NCI-H1105 (cell line): ENCODE results near the gene AQP7.
"Not testable (repeated sequence)": the region's sequence is repeated elsewhere in the genome, so short reads cannot be mapped to it uniquely, and the experiment has no call there.

Experiments used
- DNase-seq: peaks from one replicate; lab custom pipeline; 2025; lab: John Stamatoyannopoulos, UW

The AQP7 gene

DNA sequence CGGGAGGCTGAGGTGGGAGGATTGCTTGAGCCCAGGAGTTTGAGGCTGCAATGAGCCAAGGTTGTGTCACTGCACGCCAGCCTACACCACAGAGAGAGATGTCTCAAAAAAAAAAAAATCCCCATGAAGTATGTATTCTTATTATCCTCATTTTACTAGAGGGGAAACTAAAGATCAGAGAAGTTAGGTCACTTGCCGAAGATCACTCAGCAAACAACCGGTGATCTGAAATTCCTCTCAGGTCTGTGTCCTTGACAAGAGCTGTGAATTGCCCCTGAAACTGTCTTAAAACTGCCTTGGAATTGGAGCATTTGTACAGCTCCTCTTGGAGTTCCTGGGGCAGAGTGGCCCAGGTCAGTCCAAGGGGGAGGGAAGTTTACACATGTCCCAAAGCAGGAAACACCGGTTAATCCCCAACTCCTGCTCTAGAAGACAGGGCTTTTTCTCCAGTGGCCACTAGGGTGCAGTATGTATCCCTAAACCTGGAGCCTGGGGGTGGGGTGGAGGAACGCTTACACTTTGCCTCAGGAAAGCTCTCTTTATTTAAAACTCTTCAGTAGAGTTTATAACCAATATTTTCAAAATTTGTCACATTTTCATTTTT is 27.6 kb downstream of the AQP7 start:
- DNase-seq, result peak; percentile 41

DNA sequence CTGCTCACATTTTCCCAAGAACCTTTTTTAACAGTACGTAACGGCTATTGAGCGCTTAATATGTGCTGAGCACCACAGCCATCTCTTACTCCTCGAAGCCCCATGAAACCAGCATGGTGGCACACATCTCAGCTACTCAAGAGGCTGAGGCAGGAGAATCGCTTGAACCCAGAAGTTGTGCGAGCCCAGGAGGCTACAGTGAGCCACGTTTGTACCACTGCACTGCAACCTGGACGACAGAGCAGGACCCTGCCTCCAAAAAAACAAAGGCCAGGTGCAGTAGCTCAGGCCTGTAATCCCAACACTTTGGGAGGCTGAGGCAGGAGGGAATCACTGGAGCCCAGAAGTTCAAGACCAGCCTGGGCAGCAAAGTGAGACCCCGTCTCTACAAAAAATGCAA is 28.2 kb downstream of the AQP7 start:
- no peak for DNase-seq

DNA sequence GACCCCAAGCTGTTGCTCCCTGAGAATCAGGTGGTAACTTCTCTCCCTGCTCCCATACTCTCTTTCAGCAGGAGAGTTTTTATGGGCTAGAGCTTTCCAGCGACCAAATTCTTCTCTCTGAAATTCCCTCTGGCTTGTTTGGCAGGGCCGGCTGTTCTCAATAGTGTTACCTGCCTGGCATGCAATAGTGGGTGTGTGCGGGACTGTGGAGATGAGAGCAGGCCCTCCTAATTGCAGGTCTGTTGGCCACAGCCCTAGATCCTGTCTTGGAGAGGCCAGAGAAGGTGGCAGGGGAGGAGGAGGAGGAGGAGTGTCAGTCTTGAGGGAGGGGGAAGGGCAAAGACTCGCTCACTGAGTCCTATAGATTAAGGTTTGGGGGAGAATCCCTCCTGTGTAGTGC is 29.5 kb downstream of the AQP7 start:
- DNase-seq, result no peak

DNA sequence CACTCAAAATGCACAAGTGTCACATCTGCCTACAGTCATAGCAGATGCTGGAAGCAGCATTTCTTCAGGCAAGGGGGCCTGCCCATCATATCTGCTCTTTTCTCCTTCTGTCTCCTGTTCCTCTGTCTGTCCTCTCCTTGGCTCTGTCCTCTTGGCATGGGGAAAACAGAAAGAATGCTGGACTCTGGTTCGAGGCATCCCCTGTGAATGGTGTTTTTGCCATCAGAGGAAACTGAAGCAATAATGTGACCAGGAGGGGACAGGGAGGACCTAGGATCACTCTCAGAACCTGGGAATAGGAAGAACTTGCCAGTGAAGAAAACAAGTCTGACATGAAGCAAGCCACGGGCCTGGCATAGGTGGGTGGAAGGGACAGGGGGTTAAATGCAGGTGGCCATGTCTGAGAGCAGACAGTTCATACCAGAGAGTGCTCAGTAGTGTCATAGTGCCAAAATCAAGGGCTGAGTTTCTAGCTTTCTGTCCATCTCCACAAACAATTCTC is 35.3 kb downstream of the AQP7 start:
- no peak for DNase-seq

DNA sequence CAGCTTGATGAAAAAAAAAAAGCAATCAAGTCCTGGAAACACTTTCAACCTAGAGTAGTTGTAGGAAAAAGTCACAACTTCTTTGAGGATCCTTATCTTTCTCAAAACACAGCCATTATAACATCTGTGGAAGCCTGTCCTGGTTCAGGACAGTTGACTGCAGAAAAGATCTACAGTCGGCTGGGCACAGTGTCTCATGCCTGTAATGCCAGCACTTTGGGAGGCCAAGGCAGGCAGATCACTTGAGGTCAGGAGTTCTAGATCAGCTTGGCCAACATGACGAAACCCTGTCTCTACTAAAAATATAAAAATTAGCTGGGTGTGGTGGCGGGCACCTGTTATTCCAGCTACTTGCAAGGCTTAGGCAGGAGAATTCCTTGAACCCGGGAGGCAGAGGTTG is 37.6 kb downstream of the AQP7 start:
- DNase-seq, result not testable (repeated sequence)

DNA sequence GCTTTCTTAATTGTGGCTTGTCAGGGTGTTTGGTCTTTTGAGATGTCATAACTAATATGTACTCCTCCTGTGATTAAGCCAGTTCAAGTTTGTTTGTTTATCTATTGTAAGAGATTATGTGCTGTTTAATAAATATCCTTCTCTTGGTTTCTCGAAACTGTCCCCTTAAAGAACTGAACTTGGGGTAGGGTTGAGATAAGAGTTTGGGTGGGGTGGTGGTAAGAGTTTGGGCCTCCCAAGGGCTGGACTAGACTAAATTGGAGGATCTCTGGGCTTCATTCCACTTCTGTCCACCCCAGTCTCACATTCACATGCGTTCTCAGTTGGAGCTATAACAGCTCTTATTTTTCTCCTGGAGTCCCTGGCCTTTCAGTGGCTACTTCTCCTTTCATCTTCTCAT is 38.2 kb downstream of the AQP7 start:
- DNase-seq, result no peak

DNA sequence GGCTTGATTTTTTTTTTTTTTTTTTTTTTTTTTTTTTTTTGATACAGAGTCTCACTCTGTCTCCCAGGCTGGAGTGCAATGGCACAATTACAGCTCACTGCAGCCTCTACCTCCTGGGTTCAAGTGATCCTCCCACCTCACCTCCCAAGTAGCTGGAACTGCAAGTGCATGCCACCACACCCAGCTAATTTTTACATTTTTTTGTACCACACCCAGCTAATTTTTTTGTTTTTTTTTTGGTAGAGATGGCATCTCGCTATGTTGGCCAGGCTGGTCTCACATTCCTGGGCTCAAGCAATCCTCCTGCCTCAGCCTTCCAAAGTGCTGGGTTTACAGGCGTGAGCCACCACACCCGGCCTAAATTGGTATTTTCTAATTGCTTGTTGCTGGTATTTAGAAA is 43.7 kb downstream of the AQP7 start:
- DNase-seq, result not testable (repeated sequence)

DNA sequence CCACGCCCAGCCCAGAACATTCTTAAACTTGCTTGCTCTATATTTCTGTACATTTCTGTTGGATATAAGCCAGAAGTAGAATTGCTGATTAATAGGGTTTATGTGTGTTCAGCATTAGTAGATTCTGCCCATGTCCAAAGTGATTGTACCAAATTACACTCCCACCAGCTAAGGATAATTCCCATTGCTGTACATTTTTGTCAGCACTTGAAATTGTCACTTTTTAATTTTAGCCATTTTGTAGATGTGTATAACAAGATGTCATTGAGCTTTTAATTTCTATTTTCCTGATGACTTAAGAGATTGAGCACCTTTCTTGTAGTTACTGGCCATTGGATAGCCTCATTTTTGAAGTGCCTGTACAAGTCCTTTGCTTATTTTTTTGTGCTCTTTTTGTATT is 46.4 kb downstream of the AQP7 start:
- DNase-seq, result no peak

DNA sequence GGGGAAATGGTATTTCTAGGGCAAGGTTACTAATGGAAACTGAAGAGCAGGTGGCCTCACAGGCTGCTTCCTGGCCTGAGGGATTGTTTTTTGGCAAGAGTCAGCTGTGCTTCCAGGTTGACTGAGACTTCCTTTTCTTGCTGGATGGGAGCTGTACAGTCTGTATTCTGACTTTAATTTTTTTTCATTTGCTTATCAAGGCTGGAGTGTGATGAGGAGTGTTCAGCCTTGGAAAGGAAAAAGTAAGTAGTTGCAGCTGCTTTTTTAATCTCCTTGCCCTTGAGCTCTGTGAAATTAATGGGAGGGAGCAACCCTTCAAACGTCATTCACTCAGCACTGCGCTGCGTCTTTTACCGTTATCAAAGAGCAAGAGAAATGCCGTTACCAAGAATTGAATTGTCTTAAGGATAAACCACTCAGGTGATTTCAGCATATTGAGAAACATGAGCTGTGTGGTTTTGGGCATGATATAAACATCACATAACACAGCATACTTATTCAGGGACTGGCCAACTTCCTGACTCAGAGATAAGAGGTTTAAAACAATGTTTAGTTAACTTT is 47.6 kb downstream of the AQP7 start:
- no peak for DNase-seq

DNA sequence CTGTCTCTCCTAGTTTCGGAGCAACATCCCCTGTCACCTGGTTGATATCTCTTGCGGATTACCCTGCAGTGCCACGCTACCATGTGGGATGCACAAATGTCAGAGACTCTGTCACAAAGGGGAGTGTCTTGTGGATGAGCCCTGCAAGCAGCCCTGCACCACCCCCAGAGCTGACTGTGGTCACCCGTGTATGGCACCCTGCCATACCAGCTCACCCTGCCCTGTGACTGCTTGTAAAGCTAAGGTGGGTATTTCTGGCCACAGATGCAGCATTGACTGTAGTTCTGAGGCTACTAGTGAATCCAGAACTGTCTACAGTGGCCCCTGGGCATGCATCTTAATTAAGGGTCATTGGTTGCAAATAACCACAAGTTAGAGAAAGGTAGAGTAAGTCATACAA is 50.8 kb downstream of the AQP7 start:
- no peak for DNase-seq

DNA sequence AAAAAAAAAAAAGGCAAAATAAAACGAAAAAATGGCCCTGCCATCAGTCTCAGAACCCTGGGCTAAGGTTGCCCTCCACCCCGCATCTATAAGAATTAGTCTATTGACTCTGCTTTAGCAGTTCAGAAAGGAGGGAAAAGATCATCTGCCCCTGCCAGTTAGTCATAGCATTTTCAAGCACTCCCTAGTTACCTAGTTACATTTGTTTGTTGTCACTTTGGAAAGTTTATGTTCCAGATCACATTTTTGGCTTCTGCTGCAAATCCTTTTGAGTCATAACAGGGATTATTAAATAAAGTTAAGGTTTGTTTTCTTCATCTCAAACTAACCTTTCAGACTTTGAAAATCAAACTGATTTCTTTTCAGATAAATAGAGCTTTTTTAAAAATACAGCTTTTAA is 52.1 kb downstream of the AQP7 start:
- no peak for DNase-seq

DNA sequence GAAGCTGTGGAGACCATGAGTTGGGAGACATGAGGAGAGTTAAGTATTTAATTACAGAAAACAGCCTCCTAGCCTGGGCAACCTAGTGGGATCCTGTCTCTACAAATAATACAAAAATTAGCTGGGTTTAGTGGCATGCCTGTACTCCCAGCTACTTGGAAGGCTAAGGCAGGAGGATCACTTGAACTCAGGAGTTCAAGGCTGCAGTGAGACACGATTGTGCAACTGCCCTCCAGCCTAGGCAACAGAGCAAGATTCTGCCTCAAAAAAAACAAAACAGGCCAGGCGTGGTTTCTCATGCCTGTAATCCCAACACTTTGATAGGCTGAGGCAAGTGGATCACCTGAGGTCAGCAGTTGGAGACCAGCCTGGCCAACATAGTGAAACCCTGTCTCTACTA is 52.6 kb downstream of the AQP7 start:
- no peak for DNase-seq

DNA sequence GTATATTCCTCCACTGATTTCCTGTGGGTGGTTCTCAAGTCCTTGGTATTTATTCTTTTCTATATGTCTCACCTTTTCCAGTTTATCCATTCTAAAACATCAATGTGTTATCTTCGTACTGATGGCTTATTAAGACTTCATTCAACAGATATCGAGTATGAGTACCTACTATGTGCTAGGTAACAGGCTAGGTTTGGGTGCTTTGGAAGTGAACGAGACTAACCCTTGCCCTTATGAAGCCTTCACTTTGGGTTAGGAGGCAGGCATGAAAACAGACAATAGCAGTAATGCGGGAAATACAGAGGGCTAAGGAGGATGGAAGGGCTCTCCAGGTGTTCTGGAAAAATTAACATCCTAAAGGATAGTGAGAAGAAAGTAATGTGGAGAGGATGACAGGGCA is 53.4 kb downstream of the AQP7 start:
- DNase-seq, result no peak

DNA sequence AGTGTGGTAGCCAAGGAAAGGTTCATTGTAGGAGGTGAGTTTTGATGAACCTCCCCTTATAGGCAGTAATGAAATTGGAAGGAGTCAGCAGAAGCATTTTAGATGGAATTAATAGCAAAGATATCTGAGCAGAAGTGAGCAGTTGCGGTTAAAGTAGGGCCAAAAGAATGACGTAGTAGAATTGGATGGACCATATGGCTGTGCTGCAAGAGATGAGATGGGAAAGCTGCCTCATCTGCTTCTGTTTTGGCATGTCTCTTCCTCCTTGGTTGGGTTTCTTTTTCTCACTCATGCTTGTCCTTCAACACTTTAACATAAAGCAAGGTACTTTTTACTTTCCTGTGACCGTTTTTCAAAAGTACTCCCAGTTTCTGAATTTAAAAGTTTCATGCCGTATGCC is 55.8 kb downstream of the AQP7 start:
- no peak for DNase-seq

DNA sequence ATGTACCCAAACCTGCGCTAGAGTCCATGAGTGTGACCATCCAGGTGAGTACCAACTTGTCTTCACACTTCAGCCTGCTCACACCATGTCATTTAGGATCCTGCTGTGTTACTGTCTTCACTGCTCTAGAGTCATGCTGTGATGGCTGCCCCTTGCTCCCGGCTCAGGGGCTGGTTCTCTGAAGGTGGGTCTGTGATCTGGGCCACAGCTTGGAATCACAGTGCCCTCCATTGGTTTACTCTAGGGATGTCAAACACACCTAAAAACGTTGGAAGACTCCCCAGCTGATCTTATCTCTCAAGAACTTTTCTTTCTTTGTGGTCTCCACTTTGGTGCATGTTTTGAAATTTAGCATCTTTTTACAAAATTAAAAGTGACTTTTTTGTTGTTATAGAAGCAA is 58.2 kb downstream of the AQP7 start:
- no peak for DNase-seq

DNA sequence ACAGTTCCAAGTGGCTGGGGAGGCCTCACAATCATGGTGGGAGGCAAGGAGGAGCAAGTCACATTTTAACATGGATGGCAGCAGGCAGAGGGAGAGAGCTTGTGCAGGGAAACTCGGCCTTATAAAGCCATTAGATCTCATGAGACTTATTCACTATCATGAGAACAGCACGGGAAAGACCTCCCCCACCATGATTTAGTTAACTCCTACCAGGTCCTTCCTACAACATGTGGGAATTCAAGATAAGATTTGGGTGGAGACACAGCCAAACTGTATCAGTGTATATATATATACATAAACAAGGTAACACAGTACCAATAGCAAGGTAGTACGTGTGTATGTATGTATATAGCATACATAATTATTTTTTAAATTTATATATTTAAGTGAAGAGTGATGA is 61.2 kb downstream of the AQP7 start:
- DNase-seq, result no peak

DNA sequence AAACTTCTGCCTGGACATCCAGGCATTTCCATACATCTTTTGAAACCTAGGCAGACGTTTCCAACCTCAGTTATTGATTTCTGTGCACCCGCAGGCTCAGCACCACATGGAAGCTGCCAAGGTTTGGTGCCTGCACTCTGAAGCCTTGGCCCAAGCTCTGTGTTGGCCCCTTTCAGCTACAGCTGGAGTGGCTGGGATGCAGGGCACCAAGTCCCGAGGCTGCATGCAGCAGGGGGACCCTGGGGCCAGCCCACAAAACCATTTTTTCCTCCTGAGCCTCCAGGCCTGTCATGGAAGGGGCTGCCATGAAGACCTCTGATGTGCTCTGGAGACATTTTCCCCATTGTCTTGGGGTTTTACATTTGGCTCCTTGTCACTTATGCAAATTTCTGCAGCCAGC is 62.2 kb downstream of the AQP7 start:
- DNase-seq, result no peak
